ENCODE data around the gene WDR12.
"Not testable (repeated sequence)": the region's sequence is repeated elsewhere in the genome, so short reads cannot be mapped to it uniquely, and the experiment has no call there.

WDR12 gene

GRCh38 chr2:202858601-202859000 lies 52.9 kb downstream of the WDR12 start:
- intact Hi-C loops (cut with DNase I; ENCODE audit: low total_unique reads), result no loop called here

GRCh38 chr2:202849343-202849742 lies 62.1 kb downstream of the WDR12 start:
- DNase-seq; H3K27me3 ChIP-seq; H3K9me3 ChIP-seq; H3K36me3 ChIP-seq; H3K27ac ChIP-seq; H3K4me3 ChIP-seq; H3K4me1 ChIP-seq; intact Hi-C loops (cut with DNase I; ENCODE audit: low total_unique reads): not testable (repeated sequence)

More at GRCh38 chr2:202858601-202859000, 52.9 kb downstream of the WDR12 start:
- Histone ChIP-seq H3K4me1 (no peaks in the 10 kb centered on the region), H3K4me3 (no peak overlapping the region), H3K36me3 (no peaks in the 10 kb centered on the region), H3K27me3 (no peaks in the 10 kb centered on the region), H3K27ac (no peak overlapping the region), H3K9me3 (no peaks in the 10 kb centered on the region)
- DNase-seq, result no peak
- no peak for TF ChIP-seq CTCF (IDR thresholded peaks at IDR 0.05)

- DNase-seq, result no peak
- Histone ChIP-seq H3K9me3 (no peaks in the 10 kb centered on the region), H3K4me3 (no peak overlapping the region), H3K27me3 (no peaks in the 10 kb centered on the region), H3K4me1 (no peaks in the 10 kb centered on the region), H3K36me3 (no peaks in the 10 kb centered on the region), H3K27ac (no peak overlapping the region)
- TF ChIP-seq CTCF (IDR thresholded peaks at IDR 0.05), result no peak
- intact Hi-C loops (cut with DNase I; ENCODE audit: low total_unique reads), result no loop called here
Measured at GRCh38 chr2:202848813-202849212, 62.7 kb downstream of the WDR12 start.

GRCh38 chr2:202847693-202848524 lies 63.6 kb downstream of the WDR12 start:
- DNase-seq, result no peak
- no peak for TF ChIP-seq CTCF (IDR thresholded peaks at IDR 0.05)
- intact Hi-C loops (cut with DNase I; ENCODE audit: low total_unique reads), result no loop called here
- Histone ChIP-seq H3K4me3 (no peak overlapping the region), H3K9me3 (no peaks in the 10 kb centered on the region), H3K4me1 (no peaks in the 10 kb centered on the region), H3K36me3 (peaks cover 0 to 5% (median 0%) of the 10 kb centered on the region in 3 donors), H3K27me3 (no peaks in the 10 kb centered on the region), H3K27ac (no peak overlapping the region)

GRCh38 chr2:202844656-202845055 lies 66.8 kb downstream of the WDR12 start:
- Histone ChIP-seq H3K9me3 (no peaks in the 10 kb centered on the region), H3K27ac (no peak overlapping the region), H3K4me3 (no peak overlapping the region), H3K36me3 (peaks cover 0 to 5% (median 0%) of the 10 kb centered on the region in 3 donors), H3K4me1 (no peaks in the 10 kb centered on the region), H3K27me3 (no peaks in the 10 kb centered on the region)
- no peak for TF ChIP-seq CTCF (IDR thresholded peaks at IDR 0.05)
- intact Hi-C loops (cut with DNase I; ENCODE audit: low total_unique reads), result no loop called here
- no peak for DNase-seq

- no peak overlapping the region for H3K27ac ChIP-seq
- H3K4me3 ChIP-seq, result no peak overlapping the region
- no peak for DNase-seq
- peaks cover 0 to 5% (median 0%) of the 10 kb centered on the region in 3 donors for H3K36me3 ChIP-seq
- no peaks in the 10 kb centered on the region for H3K4me1 ChIP-seq
- no peaks in the 10 kb centered on the region for H3K27me3 ChIP-seq
- intact Hi-C loops (cut with DNase I; ENCODE audit: low total_unique reads), result no loop called here
- no peaks in the 10 kb centered on the region for H3K9me3 ChIP-seq
- no peak for TF ChIP-seq CTCF (IDR thresholded peaks at IDR 0.05)
Measured at GRCh38 chr2:202842690-202843089, 68.8 kb downstream of the WDR12 start.
